C4-2B (cell line): ENCODE results near the gene SPAG17.

Experiments
- ZFX ChIP-seq: fragments of 450-650 bp; IDR thresholded peaks from 2 replicates; pipeline ENCODE4 v1.6.1; 2017
- TF ChIP-seq, protein P1 (sequence below): fragments of 450-650 bp; conservative IDR thresholded peaks from 2 replicates; pipeline ENCODE4 v1.5.1; 2017; ENCODE audit warnings: mild to moderate bottlenecking

DNA sequence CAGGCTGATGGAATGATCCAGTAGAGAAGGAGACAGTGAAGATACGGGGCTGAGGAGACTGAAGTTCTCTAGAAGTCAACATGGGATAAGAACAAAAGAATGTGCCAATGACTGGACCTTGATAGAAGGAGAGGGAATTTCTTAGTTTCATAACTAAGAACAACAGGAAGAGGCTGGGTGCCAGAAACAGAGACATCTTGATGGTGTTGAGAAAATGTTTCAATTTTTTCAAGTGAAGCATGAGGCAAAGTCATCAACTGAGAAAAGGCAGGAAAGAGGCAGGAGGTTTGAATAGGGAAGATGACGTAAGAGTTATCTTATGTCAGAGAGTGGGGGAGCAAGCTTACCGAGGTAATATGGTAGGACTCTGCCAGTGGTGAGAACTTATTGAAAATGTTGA lies 80.1 kb downstream of the SPAG17 start:
- TF ChIP-seq ZFX, result no peak
- TF ChIP-seq, protein P1, sequence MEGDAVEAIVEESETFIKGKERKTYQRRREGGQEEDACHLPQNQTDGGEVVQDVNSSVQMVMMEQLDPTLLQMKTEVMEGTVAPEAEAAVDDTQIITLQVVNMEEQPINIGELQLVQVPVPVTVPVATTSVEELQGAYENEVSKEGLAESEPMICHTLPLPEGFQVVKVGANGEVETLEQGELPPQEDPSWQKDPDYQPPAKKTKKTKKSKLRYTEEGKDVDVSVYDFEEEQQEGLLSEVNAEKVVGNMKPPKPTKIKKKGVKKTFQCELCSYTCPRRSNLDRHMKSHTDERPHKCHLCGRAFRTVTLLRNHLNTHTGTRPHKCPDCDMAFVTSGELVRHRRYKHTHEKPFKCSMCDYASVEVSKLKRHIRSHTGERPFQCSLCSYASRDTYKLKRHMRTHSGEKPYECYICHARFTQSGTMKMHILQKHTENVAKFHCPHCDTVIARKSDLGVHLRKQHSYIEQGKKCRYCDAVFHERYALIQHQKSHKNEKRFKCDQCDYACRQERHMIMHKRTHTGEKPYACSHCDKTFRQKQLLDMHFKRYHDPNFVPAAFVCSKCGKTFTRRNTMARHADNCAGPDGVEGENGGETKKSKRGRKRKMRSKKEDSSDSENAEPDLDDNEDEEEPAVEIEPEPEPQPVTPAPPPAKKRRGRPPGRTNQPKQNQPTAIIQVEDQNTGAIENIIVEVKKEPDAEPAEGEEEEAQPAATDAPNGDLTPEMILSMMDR, result no peak
